Measurements from ENCODE around the gene GALNT2.

The GALNT2 gene

DNA sequence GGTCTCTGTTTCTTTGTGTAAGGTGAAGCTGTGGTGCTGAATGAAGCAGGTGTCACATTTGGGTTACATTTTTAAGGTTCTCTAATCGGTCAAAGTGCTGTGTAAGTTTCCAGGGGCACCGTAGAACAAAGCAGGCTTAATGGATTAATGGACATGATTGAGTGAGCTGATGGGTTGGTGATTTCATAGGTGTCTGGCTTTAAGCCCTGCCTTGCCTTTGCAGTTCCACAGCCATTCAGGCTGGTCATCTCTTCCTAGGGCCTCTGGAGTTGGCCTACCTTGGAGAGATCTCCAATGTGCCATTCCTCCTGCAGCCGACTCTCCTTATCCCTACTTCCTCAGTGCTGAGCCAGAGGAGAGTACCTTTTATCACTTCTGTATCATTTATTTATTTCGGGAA is 15.2 kb downstream of the GALNT2 start:
- Histone ChIP-seq H3K4me3 (replicated peaks; ENCODE audit: low read depth, low read length) (no peak overlapping the region), H3K27me3 (replicated peaks; ENCODE audit: control insufficient read depth, insufficient read depth, low read length) (no peaks in the 10 kb centered on the region), H3K36me3 (ENCODE audit: control insufficient read depth, insufficient read depth, low read length) (no peaks in the 10 kb centered on the region; the same call in 1 of the 2 replicates)
- no peak for DNase-seq (ENCODE audit: extremely low read depth, insufficient read length)
- TF ChIP-seq, protein P1, sequence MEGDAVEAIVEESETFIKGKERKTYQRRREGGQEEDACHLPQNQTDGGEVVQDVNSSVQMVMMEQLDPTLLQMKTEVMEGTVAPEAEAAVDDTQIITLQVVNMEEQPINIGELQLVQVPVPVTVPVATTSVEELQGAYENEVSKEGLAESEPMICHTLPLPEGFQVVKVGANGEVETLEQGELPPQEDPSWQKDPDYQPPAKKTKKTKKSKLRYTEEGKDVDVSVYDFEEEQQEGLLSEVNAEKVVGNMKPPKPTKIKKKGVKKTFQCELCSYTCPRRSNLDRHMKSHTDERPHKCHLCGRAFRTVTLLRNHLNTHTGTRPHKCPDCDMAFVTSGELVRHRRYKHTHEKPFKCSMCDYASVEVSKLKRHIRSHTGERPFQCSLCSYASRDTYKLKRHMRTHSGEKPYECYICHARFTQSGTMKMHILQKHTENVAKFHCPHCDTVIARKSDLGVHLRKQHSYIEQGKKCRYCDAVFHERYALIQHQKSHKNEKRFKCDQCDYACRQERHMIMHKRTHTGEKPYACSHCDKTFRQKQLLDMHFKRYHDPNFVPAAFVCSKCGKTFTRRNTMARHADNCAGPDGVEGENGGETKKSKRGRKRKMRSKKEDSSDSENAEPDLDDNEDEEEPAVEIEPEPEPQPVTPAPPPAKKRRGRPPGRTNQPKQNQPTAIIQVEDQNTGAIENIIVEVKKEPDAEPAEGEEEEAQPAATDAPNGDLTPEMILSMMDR (IDR thresholded peaks at IDR 0.05; ENCODE audit: insufficient read depth, low read length, poor library complexity, severe bottlenecking) = no peak

DNA sequence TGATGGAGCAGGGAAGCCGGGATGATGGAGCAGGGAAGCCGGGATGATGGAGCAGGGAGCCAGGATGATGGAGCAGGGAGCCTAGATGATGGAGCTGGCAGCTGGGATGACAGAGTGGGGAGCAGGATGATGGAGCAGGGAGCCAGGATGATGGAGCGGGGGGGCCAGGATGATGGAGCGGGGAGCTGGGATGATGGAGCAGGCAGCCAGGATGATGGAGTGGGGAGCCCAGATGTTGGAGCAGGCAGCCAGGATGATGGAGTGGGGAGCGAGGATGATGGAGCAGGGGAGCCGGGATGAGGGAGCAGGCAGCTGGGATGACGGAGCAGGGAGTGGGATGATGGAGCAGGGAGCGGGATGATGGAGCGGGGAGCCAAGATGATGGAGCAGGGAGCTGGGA is 16.0 kb downstream of the GALNT2 start:
- TF ChIP-seq, protein P1 (IDR thresholded peaks at IDR 0.05; ENCODE audit: insufficient read depth, low read length, poor library complexity, severe bottlenecking) = no peak
- Histone ChIP-seq H3K4me3 (replicated peaks; ENCODE audit: low read depth, low read length) (no peak overlapping the region), H3K36me3 (ENCODE audit: control insufficient read depth, insufficient read depth, low read length) (no peaks in the 10 kb centered on the region; the same call in 1 of the 2 replicates), H3K27me3 (replicated peaks; ENCODE audit: control insufficient read depth, insufficient read depth, low read length) (no peaks in the 10 kb centered on the region)
- DNase-seq (ENCODE audit: extremely low read depth, insufficient read length) = no peak

DNA sequence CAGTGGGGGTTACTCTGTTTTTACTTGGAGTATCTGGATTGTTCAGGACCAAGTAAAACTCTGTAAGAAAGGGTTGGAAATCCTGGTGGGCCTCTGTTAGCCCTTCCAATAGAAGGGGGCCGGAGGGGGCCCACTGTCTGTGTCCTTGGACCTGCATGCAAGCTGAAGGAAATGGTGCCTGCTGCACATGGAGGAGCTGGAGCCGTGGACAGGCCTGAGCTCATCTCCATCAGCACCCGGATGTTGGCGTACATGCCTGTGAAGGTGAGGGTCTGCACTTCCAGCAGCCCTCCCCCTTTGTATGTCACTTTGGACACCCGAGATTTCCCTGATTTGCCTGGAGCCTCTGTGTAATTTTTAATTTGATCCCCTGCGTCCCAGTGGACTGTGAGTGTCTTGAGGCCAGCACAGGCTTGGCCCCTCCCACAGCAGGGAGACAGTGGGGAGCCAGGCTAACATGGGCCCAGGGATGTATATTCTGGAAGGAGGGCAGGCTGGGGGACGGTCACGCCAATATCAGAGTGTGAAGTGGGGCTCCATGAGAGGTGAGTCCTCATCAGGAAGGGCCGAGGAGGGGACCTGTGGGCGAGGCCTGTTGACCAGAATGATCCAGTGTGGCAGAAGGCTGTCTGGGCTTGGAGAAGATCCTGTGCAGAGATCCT is 16.8 kb downstream of the GALNT2 start:
- no peak for DNase-seq (ENCODE audit: extremely low read depth, insufficient read length)
- Histone ChIP-seq H3K27me3 (replicated peaks; ENCODE audit: control insufficient read depth, insufficient read depth, low read length) (no peaks in the 10 kb centered on the region), H3K4me3 (replicated peaks; ENCODE audit: low read depth, low read length) (no peak overlapping the region), H3K36me3 (ENCODE audit: control insufficient read depth, insufficient read depth, low read length) (no peaks in the 10 kb centered on the region; the same call in 1 of the 2 replicates)
- TF ChIP-seq, protein P1 (IDR thresholded peaks at IDR 0.05; ENCODE audit: insufficient read depth, low read length, poor library complexity, severe bottlenecking) = no peak

DNA sequence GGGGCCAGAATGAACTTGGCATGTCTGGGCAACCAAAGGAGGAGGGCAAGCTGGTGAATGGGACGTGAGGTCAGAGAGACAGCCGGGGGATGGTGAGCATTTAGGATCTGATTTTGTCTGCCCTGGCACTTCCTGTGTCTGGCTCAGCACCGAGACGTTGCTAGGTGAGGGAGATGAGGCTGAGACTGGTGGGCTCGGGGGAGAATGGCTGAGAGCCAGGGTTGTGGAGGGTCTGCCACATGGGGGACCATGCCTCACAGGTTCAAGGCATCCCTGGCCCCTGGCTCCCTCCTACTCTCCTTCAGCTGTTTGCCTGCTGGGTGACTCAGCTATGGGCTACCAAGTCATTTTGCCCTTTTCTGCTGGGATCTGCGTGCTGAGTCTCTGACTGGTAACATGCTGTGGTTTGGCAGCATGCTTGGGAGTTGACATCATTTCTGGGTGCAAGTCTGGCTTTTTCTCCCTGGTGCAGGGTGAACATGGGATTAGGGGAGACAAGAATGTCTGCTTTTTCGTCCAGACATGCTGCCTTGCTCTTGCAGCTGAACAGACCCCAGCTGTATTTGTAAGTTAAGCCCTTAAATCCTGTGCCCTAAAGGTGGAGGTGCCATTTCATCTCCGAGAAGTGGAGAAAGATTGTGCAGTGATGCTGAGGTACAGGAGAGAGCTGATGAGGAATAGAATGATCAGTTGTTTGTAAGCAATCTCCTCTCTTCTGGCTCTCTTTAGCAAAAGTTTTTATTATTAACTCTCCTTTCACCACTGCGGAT is 17.6 kb downstream of the GALNT2 start:
- DNase-seq (ENCODE audit: extremely low read depth, insufficient read length) = no peak
- Histone ChIP-seq H3K27me3 (replicated peaks; ENCODE audit: control insufficient read depth, insufficient read depth, low read length) (no peaks in the 10 kb centered on the region), H3K4me3 (replicated peaks; ENCODE audit: low read depth, low read length) (no peak overlapping the region), H3K36me3 (ENCODE audit: control insufficient read depth, insufficient read depth, low read length) (peaks cover 2% of the 10 kb centered on the region)
- TF ChIP-seq, protein P1 (IDR thresholded peaks at IDR 0.05; ENCODE audit: insufficient read depth, low read length, poor library complexity, severe bottlenecking) = no peak

DNA sequence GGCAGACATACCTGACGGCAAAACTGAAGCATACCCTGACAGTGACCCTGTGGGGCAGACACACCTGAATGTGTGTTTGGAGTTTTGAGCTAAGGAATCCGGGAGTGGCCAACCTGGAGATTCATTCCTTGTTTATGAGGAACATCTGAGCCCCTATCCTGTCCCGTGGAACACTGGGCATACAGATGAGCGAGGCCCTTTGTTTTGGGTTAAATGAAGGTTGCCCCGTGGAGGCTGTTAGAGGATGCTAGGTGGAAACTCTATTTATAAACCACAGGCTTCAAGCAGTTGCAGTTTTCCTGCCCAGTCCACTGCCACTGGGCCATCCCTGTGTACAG is 18.1 kb downstream of the GALNT2 start:
- Histone ChIP-seq H3K36me3 (ENCODE audit: control insufficient read depth, insufficient read depth, low read length) (peaks cover 2% of the 10 kb centered on the region), H3K27me3 (replicated peaks; ENCODE audit: control insufficient read depth, insufficient read depth, low read length) (no peaks in the 10 kb centered on the region), H3K4me3 (replicated peaks; ENCODE audit: low read depth, low read length) (no peak overlapping the region)
- no peak for DNase-seq (ENCODE audit: extremely low read depth, insufficient read length)
- TF ChIP-seq, protein P1 (IDR thresholded peaks at IDR 0.05; ENCODE audit: insufficient read depth, low read length, poor library complexity, severe bottlenecking) = no peak
